ENCODE data around the gene ECI2. TPM values are rescaled to one million over a fixed set of nuclear protein-coding genes. Genes with fewer than 3 reads are reported as not detected.

ECI2 gene
- total RNA-seq, 1 experiment from 2014 or later, result 98.8 TPM

Other genes starting within 250 kb of the ECI2 start
- not detected in 2 replicates for gene FAM217A, start 56.4 kb downstream of the ECI2 start, total RNA-seq (2014; rRNA removed; shearing (Covaris generic))

Measured in H7 (cell line).